Measurements from ENCODE around the gene CAMK1D.

The CAMK1D gene

DNA sequence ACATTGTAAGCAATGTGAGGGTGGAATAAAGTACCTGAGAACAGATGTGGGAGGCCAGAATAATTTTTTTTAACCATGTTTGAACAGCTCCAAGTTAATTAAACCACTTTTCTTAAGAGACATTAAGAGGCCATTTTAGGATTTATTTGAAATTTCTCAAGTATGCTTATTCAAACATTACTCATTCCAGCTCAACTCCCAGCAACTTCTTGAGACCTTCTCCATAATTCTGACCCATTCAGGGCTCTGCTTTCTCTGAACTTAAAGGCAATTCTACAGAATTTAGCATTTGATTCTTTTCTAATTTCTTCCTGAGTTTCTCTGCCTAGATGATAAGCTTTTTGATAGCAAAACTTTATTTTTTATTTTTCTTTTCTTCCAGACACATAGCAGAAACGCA is 314.5 kb downstream of the CAMK1D start:
- DNase-seq, result no peak

DNA sequence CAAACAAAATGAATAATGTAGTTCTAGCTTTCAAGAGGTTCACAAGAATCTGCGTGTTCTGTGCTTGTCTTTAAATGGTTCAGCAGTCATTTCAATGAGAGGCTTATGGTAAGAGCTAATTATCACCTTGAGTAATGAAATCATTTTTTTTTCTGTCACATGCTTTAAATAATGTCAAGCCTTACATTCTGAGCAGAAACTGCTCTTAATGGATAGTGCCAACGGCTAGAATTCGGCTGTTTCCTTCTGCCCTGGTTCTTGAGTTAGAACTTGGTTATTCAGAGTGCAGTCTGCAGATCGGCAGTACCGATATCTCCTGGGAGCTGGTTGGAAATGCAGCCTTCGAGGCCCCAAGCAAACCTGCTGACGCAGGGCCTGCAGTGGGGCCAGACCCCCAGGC is 316.2 kb downstream of the CAMK1D start:
- DNase-seq, result no peak

DNA sequence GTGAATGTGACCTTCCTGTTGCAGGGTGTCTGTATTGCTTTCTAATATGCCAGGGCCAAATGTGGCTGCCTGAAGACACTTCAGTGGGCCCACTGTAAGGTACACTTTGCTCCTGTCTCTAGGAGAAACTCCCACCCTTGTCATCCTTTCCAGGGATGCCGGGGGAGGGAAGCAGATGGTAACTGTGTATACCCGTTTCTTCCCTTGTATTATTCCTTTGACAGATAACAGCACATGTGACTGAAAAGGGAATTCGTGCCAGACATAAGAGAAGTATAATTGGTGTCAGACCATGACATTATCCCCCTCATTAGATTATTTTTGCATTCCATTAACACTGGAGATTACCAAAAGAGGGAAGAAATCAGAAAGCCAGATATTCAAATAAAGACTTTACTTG is 317.7 kb downstream of the CAMK1D start:
- no peak for DNase-seq

DNA sequence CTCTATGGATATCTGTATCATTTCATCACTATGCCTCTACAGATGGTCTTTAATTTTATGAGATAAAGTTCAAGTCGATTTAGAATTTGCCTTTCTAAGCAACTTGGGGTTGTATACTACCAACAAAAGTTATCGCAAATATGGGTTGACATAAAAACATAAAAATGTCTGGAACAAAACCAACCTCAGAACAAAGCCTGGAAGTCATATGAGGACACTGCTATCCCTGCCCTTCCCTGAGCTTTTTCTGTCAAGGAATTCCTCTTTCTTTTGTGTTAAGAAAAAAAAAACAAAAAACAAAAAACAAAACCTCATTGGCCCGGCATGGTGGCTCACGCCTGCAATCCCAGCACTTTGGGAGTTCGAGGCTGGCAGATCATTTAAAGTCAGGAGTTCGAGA is 319.3 kb downstream of the CAMK1D start:
- DNase-seq, result no peak

DNA sequence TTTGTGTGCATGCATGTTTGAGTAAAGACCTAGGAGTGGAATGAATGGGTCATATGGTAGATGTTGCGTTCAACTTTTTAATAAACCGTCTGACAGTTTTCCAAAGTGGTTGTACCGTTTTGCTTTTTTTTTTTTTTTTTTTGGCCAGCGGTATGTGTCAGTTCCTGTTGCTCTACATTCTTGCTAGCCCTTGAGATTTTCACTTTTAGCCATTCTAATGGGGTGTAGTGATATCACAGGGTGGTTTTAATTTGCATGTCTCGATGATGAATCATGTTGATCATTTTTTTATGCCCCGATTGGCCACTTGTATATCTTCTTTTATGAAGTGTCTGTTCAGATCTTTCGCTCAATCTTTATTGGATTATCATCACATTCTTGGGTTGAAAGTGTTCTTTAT is 320.7 kb downstream of the CAMK1D start:
- DNase-seq, result no peak

DNA sequence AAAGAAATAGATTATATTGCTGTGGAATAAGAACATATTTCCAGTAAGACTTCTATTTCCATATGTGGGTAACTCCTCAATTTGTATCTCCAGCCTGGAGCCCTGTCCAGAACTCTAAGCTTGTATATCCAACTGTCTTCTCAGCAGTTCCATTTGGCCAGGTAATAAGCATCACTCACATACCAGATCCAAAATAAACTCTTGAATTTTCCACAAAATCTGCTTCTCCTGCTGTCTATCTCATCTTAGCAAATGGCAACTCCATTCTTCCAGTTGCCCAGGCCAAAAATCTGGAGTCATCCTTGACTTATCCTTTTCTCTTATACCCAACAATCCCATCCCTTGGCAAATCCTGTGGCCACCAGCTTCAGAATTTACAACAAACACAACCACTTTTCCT is 325.8 kb downstream of the CAMK1D start:
- DNase-seq, result no peak

DNA sequence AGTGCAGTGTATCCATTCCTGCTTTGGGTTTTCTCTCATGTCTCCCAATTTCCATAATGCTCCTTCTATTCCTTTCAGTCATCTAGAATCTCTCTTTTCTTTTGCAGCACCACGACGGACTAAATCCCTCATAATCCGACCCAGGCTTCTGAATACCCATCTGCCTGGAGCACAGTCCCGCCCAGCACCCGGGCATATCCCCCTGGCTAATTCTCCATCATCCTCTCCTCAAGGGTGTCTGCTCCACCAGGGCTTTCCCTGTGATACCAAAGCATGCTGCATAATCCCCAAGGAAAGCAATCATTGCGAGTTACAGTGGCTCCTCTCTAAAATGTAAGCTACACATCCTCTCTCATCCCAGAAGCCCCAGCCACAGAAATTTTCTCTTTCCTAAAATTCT is 330.3 kb downstream of the CAMK1D start:
- DNase-seq, result no peak

DNA sequence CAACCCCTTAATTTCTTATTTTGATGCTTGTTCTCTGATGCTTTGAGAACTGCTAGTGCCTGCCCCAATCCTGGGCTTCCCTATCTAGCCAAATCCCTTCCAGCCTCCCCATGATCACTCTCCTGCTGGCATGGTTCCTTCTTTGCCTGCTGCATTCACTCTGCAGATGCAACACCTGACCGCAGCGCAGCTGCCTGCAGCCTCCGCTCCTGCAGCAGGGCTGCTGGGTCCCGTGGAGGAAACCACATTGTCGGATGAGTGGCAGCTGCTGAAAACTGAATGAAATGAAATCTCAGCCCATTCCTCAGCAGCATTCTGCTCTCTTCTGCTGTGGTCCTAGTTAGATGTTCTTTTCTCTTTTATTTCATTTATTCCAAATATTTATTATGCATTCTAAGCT is 331.9 kb downstream of the CAMK1D start:
- no peak for DNase-seq

DNA sequence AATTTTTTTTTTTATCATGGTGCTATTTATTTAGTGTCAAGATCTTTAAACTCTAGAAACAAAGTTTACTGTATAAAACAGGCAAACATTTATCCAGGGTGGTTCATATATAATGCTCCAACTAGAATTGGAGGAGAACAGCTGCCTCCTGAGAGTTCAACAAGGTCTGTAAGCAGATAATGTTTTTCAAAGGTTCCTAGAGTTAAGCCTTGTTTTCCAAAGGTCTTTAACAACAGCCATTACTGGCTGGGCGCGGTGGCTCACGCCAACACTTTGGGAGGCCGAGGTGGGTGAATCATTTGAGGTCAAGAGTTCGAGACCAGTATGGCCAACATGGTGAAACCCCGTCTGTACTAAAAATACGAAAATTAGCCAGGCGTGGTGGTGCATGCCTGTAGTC is 335.4 kb downstream of the CAMK1D start:
- no peak for DNase-seq

DNA sequence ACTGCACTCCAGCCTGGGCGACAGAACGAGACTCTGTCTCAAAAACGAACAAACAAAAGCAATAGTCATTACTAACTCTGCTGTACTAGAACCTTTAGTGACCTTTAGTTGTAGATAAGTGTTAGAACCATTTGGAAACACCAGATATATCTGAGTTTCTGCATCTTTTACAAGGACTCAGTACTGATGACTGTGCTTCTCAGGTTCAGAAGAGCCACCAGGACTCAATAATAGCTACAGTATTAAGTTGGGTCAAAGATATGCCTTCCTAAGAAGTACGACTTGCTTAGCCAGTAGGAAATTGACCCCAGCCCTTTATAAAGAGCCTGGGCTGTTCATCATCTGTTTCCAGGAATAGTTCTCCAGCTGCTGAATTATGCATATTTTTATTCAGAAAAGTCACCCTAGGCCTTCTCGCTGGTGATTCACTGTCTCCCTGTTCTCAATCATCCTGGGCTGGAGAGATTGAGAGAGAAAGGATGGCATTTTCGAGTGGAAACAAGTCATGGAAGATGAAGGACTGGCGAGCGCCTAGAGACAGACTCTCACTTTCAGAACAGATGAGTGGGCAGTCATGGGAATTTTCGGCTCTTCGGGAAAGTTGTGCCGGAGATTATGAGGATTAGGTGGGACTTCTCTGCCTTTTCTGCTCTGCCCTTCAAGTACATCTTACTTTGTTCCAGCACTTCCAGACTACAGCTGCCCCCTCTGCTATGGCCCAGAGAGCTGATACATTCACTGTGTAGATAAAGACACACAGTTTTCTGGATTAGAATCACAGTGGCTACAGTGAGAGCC is 336.1 kb downstream of the CAMK1D start:
- no peak for DNase-seq

DNA sequence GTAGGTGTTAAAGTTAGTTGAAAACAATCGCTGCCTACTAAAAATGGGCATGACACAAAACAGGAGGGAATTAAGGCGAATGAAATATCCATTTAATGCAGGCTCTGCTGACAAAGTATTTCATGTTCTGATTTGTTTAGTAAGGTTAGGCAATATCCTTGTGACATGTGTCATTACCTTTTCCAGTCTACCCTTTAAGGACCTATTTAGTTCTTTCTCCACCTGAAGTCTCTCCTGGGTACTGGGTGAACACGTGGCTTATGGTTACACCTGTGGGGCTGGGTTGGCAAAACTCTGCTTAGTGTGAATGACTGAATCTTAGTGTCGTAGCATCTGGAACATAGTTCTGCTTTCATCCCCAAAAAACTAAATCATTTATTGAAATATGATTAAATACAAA is 338.6 kb downstream of the CAMK1D start:
- no peak for DNase-seq

DNA sequence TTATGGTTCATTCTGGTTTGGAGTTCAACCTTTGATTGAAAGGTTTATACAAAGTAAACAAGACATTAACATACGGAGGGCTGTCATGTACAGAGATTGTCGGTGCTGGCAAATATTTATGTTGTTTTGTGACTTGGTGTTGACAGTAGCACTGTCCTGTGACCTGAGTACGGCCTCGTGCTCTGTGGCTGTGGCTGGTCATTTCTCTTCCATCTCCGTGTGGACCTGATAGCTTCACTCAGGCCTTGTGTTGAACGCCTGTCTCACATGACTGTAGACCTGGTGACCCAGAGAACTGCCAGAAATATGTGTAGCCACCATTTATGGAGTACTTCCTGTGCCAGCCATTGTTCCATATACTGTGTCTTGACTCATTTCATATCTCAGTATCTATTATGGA is 340.5 kb downstream of the CAMK1D start:
- DNase-seq, result no peak

DNA sequence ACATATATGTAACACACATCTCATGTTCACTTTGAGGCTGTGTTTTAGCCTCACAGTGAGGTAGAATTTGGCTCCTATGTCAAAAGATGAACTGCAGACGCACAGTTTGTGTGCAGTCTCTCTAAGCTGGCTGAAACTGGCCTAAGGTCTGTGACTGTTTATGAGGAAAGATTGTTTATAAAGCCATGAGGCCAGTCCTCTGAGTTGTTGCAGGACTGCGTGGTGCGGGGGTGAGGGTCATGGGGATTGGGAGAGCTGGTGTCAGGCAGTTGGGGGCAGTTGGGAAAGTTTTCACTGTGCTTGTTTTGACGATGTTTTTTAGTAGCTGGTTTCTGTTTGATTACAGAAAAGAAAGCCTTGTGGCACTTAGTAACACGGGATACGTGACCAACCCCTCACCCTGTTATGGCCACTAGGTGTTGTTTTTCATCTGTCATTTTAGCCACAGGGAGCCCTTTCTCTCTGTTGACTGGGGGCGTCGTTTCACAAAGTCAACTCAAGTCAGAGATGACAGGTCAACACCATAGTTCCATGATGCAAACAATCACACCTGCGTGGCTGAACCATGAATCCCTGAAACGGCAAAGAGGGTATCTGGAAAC is 341.3 kb downstream of the CAMK1D start:
- no peak for DNase-seq

DNA sequence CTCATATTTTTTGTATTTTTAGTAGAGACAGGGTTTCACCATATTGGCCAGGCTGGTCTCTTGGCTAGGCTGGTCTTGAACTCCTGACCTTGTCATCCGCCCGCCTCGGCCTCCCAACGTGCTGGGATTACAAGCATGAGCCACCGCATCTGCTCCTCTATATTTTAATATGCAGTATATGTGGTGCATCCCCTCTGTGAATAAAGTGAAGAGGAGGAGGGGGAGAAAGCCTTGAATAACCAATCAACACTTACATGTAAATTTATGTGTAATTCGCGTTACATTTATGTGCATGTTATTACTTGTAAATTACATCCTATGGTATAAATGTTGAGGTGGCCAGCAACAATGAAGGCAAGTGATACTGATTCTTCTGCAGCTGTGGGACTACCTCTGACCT is 342.2 kb downstream of the CAMK1D start:
- DNase-seq, result no peak

DNA sequence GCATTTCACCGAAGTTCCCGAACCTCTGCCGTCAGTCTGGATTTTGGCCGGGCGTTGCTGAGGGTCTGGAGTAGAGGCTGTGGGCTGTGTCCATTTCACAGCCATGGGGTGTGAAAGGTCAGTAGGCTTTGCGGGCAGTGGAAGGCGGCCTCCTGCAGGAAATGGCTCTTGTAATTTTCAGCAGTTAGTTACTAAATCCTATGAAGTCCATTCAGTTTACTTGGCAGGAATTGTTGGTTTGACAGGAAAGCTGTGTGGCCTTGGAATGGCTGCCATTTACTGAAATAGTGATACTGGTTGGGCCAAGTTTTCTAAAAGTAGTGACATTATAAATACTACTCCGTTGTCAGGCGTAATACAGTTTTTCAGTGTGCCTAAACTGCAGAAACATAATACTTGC is 348.4 kb downstream of the CAMK1D start:
- DNase-seq, result no peak

DNA sequence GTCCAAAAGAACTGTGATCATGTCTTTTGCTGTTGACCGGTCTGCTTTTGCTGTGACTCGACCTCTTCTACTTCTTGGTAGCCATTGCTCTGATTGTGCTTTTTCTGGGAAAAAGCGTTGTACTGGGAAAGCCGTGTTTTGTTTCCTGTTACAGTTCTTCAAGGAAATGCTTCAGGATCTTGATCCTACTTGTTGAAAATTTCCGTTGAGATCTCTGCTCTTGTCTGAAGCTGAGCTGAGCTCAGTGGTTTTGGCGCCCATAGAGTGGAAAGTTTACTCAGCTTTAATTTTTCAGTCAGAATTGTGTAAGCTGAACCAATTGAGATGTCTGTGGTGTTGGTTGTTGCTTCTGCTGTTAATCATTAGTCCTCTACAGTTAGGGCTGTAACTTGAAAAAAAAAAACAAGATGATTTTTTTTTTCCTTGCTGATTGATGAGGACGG is 349.9 kb downstream of the CAMK1D start:
- no peak for DNase-seq

DNA sequence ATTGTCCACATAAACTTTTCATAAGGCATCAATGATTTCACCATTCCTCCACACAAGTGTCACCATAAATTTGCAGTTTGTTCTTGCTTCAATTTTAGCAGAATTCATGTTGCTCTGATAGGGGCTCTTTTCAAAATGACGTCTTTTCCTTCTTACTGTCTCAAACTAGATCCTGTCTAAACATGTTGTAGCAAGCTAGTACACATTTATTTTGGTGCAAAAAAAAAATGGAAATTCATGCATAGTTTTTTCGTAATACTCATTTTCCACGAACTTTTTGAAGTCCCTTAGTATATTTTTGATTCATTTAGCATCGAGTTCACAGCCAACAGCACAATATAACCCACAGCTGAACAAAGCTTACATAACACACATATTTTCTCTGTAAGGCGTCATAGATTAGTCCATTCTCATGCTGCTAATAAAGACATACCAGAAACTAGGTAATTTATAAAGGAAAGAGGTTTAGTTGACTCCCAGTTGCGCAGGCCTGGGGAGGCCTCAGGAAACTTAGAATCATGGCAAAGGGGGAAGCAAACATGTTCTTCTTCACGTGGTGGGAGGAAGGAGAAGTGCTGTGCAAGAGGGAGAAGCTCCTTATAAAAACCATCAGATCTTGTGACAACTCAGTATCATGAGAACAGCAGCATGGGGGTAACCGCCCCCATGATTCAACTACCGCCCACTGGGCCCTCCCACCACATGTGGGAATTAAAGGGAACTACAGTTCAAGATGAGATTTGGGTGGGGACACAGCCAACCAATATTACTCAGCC is 350.6 kb downstream of the CAMK1D start:
- DNase-seq, result no peak

DNA sequence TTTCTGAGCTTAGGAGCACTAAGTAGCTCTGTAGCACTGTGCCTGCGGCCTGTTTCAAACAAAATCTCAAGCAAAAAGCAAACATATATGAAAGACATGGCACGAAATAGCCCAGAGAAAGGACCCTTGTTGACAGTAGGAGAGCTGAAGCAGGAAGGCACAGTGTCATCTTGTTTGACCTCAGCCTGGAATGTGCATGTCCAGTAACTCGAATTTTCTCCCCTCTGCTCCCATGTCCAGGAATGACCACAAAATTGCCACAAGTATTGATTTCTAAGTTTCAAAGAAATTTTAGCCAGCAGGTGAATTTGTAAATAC is 351.2 kb downstream of the CAMK1D start:
- no peak for DNase-seq

DNA sequence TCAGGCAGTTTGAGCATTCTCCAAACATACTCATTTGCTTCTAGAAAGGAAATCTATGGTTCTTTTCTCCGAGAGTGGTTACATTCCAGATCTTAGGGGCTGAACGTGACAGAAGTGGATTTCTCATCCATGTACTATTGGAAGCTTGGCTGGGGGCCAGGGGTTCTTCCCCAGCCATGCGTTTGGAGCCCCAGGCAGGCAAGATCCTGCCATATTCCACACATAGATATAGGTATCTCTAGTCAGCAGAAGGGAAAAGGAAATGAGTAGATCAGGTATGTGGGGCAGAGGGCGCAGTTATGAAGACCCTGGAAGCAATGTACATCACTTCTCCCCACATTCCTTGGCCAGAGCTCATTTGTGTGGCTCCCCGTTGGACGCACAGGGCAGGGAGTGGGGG is 352.3 kb downstream of the CAMK1D start:
- DNase-seq, result no peak

DNA sequence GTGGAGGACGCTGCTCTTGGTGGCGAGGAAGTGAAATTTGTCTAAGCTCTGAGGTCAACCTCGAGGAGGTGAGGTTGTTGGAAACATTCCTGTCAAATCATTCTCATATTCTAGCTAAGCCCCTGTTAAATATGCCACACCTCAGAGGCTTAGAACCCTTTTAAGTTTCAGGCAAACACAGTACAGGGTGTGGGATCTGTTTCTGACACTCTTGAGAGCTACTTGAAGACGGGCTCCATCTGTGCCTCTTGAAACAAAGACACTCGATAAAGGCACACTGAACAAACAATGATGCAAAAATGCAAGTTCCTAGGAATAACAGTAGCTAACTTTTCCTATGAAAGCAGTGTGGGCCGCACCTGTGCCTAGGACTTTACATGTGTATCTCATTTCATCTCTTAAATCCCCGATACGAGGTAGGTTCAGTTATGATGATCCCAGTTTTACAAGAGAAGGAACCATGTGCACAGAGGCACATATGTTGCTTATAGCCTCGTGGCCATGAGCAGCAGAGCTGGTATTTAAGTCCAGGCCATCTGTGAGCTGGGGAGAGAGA is 352.9 kb downstream of the CAMK1D start:
- no peak for DNase-seq

DNA sequence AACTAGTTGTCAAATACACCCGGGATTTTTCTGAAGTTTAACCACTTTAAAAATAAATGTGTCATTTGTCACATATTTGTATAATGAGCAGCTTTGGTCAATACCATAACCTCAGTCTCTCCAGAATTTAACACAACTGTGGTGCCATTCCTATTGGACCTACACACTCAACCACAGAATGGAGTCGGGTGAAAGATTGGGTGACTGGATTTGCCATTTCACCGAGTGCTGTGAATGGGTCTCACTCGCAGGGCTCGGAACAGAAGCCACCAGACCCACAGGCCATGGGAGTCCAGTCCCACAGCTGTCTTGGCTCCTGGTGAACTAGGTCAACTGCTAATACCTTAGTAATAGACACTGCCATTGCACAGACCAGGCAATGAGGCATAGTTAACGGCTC is 353.8 kb downstream of the CAMK1D start:
- no peak for DNase-seq

DNA sequence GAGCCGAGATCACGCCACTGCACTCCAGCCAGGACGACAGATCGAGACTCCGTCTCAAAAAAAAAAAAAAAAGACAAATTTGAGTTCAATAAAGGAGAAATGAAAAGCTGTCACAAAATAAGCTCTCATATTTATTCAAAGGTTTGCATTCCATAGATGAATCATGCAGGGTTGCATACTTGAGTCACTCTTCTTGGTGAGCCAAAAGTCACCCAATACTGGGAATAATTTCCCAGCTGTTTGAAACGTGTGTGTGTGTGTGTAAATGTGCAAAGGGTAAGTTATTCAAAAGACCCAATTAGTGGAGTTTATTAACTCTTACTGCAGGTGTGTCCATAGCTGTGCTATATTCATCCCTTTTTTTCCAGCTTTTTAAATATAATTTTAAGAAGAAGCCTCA is 354.5 kb downstream of the CAMK1D start:
- no peak for DNase-seq

DNA sequence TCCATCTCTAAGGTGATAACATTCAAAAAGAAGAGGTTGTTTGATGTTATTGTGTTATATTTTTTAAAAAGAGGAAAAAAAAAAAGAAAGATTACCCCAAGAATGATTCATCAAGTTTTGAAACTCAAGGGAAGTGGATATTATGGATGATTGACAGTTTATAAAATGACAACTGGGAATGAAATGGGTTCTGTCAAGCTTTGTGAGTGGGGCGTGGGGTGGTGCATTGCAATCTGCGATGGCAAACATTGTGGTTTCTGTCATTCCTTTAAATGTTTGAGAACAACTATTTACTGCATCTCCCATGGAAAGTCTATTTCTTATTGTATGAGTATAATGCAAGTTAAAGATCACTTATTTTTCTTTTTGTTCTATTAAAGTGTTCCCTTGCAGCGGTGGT is 355.1 kb downstream of the CAMK1D start:
- no peak for DNase-seq

DNA sequence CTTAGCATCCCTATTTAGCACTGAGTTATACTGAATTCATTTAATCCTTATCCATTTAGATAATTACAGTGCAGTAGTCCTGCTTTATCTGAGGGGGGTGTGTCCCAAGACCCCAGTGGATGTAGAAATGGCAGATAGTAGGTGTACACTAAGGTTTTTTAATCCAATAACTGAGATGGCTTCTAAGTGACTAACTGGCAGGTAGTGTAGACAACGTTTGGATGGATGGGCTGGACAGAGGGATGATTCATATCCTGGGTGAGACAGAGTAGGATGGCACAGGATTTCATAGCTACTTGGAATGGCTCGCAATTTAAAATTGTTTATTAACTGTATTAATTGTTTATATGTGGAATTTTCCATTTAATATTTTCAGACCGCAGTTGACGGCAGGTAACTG is 356.6 kb downstream of the CAMK1D start:
- DNase-seq, result no peak
